ENCODE results near the gene TIMP4. TPM values are rescaled to one million over a fixed set of nuclear protein-coding genes. Genes with fewer than 3 reads are reported as not detected.

The TIMP4 gene
- total RNA-seq, 1 donor from 2014 or later, result 2.5 TPM

DNA sequence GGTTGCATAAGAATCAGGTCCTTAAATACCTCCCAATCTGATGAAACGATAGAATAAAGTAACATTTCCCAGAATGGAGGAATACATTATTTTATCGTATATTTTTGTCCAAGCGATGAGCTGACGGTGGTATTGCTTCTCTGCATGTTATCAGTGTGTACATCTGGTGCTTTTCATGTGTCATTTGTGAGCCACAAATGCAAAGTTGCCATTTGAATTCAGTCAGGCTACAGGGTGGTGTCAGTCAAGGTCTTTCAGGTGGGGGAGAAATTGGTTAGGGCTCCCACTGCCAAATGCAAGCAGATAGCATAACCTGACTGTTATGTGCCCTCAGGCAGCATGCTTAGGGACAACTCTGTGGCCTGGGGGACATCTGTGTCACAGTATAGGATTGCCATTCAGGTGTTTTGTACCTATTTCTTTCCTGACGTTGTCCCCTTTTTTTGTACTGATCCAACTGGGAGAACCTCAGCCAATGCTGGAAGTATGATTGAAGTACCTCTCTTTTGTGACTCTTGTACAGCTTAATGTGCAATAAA is 26.5 kb upstream of the TIMP4 start:
- DNase-seq, result no peak

DNA sequence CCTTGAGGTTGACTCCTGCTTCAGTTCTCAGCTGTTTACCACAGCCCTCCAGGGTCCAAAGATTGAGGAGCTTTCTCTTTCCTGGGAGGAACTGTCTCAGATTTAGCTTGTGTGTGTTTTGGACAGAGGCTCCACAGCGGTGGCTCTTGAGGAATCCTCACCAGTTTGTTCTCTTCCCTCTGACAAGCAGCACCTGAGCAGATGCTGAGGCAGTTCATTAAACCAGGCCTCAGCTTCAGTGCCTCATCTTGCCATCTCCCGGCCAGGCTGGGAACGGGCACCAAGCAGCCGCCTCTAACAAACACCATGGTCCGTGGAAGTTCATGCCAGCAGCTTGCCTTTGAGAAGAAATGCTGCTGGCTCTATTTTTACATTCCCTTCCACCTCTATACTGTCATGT is 25.8 kb upstream of the TIMP4 start:
- DNase-seq, result no peak

DNA sequence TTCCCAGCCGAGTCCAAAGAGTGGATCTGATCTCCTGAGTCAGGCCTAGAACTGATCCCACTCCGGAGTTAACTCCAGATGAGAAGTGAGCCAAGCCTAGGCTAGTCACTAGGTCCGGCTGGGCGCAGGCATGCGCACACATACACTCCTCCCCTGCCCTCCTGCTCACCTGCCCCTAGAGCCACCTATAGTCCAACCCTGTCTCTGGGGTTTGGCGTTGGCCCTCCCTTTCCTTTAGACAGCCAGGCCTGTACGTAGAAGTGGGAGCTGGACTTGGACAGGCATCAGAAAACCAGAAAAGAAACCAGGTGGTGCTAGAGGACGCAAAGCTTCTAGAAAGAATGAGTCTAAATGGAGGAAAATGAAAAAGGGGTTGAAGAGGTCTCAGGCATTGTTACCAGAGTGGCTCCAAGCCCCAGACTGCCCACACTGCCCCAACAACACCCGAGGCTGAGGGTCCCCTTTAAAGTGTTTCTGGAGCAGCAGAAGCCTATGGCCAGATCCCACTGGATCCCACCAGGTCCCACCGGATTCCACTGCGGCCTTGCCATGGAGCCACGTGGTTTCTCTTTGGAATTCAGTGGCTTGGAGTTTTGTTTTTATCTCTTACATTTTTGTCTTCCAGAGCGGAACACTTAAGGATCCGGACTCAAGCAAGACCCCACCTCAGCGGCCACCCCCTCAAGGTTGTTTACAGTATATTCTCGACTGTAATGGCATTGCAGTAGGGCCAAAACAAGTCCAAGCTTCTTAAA is 24.2 kb upstream of the TIMP4 start:
- DNase-seq, result no peak

DNA sequence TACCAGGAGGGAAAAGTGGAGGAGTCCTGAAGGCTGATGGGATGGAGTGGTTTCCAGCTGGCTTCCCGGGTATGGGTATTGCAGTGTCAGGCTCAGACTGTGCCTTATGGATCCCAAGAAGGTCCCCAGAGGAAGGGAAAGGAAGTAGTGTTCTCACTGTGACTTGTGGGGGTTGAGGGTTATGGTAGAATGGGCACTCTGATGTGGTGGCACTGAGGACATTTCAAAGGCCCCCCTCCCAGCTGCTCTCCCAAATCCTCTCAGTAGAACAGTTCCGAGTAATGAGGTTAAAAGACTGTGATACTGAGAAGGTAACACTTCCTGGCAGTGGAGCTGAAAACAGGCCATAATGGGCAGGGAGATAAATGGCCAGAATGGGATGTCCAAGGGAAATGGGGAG is 23.1 kb upstream of the TIMP4 start:
- no peak for DNase-seq

DNA sequence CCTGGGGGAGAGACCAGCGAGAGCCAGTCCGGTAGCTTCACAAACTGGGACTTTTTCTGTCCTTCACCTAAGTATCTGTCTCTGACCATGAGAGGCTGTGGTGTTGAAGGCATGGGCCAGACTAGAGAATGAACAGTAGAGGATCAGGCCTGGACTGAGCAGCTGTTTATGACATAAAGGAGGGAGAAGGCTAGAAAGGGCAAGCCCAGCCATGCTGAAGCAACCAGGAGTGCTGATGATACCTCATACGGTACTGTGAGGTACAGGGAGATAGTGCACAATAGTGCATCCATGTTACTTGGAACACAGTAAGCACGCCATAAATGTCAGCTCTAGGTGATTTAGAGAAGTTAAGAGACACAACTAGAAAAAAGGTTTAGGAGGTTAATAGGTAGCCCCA is 22.6 kb upstream of the TIMP4 start:
- no peak for DNase-seq

DNA sequence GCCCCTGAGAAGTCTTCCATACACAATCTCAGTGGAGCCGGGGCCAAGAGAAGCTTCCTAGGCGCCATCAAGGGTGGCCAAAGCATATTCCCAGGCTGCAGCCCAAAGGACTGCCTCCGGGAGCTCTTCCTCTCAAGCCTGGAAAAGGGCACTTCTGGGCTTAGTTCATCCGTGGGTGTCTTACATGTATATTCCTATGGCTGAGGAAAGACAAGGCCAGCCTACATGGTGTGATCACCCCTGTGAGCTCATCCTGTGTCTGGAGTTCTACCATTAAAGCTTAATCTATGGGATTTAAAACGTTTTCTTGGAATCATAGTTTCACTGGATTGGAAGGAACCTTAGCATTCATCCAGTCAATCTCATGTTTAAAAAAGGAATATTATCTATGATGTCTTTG is 21.9 kb upstream of the TIMP4 start:
- no peak for DNase-seq

DNA sequence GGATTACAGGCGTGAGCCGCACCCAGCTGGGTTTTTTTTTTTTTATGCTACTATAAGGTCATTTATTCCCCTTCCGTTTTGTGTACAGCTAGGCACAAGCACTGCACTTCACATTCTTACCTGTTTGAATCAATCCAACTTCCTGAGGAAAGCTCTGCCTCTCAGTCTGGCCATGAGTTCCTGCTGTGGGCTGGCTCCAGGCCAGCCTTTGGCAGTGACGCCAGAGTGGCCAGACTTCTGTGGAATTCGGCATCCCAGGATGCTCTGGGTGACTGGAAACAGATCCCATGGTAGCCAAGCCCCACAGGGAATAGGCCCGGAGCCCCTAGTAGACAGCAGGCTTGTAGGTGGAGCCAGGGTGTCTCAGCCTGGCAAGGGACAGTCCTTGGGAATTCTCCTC is 21.5 kb upstream of the TIMP4 start:
- no peak for DNase-seq

DNA sequence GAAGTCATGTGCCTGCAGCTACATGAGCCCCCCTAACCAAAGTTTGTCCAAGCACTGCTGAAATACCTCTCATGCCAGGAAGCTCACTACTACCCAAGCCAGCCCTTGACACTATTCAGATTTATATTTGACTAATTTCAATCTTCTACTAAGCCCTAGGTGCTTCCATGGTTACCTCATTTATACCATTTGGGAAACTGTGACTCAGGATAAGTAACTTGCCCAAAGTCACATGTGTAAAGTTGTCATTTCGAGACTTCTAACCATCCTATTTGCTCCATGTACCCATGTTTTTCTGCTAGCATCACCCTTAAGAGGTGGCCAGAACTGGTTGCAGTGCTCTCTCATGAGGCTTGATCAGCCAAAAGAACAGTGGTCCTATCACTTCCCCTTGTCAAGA is 20.7 kb upstream of the TIMP4 start:
- DNase-seq, result no peak

DNA sequence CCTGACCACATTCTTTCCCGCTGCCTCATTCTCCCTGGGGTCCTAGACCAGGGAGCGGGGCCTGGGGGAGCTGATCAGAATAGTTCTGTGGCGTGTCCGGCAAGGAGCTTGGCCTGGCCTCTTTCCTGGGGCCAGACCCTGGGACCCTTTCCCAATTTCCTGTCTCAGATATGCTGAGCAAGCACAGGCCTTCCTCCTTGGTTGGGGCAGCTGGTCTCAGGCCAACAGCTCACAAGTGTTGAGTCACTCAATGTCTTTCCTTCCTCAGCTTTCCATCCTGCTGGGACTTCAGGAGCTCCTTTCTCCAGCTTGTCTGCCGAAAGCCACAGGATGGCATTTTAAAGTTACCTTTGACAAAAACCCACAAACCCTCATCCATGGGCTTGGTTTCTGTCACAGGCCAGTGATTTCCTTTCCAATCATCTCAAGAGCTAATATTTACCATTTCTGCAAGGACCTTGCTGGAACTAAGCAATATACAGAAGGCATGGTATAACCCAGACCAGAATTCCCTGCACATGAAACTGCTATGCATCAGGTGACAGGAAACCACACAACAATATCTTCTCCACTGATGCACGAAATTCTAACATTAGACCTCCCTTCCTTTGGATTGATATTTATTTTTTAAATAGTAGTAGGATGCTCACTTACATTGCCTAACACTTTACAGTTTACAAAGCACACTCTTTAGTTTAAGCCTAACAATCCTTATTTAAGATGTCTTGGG is 19.5 kb upstream of the TIMP4 start:
- DNase-seq, result no peak

DNA sequence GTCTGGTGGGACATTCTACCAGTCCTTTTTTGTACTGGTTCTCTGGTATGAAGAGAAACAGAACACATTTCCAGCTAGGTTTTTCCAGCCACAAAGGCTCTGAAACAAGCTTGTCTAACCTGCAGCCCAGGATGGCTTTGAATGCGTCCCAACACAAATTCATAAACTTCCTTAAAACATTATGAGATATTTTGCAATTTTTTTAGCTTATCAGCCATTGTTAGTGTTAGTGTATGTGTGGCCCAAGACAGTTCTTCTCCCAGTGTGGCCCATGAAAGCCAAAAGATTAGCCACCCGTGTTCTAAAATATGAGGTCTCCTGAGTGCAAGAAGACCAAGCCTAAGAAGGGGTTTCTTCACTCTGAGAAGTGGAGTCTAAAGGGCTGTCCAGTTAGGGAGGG is 18.4 kb upstream of the TIMP4 start:
- DNase-seq, result no peak

DNA sequence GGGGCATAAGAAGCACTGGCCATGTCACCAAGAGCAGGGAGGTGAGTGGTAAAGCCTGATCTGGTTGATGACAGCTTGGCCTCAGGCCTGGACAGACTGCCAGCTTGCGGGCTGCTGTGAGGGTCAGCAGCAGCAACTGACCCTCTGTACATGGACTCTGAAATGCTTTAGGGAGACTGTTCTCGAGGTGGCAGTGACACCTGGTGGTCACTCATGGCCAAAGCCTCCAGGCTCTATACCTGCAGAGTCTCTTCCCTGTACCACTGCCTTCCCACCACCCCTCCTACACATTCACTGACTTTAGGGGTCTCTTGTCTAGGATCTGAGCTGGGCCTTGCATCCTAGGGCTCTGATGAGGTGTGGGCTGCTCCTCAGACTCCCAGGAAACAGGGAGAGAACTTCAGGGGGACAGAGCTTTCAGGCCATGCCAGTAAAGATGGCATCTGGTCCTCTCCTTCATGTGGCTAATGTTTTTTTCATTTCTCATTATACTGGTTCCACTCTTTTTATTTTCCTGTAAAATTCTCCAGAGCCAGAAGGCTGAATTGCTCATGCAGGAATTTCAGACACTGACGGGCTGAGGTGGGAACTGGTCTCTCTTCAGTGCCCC is 17.2 kb upstream of the TIMP4 start:
- DNase-seq, result no peak

DNA sequence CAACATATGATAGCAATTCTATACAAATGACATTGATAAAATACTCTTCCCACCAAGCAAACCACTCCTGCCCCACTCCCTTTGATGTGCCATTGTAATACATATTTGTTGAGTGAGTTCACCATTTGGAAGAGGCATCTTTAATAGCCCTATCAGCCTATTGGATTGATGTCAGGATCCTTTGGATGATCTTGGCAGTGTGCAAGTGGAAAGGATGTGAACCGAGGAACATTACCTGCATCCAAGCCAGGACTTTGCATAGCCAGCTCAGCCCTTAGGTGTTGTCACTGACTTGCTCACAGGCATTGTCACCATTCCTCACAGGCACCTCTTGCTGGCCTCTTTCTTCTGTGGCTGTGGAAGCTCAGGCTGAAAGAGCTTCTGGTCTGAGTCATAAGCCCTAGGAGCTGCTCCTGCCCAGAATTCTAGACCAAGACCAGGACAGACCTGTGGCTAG is 16.5 kb upstream of the TIMP4 start:
- no peak for DNase-seq

DNA sequence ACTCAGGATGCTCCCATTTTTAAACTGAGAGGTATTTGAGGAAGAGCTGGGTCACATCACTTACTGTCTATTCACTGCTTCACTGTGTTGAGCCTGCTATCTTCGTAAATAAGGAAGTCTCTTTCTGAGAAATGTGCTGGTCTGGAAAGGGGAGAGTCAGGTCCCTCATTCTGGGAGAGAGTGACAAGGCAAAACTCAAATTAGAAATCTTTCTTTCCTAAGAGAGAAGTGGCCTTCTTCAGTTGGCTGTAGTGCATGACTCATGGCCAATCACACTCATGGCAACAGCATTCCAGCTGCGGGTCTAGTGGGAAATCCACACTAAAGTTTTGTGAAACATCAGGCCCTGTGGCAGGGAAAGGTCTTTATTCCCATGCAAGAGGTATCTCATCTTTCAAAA is 11.5 kb upstream of the TIMP4 start:
- DNase-seq, result no peak

DNA sequence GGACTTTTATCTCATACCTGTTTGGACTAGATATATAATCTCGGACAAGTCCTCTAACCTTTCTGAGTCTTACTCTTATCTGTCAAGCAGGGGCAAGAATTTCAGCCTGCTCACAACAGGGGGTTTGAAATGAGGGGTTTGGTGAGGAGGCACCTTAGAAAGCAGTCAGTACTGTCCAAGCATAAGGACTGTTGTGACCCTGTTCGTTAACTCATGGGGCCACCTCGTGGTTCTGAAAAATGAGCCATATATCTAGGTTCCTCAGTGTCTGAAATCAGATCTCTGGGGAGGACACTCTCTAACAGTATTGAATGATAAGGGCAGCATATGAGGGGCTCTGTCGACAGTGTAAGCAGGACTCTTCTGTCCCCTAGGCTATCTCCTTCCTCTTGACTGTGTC is 7.2 kb upstream of the TIMP4 start:
- DNase-seq, result no peak

DNA sequence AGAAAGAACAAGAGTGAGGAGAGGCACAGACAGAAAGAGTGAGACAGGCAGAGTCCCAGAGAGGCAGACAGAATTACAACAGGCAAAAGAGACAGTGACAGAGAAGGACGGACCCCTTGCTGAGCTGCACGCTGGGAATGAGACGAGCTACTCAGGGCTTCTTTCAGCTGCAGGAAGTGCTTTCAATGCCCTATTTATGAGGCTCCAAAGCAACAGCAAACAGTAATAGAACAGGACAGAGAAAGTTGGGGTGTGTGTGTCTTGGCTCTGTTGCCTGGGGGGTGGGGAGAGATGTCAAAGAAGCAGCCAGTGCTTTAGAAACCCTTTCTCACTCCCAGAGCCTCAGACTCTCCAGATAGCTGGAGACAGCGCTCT is 502 bp upstream of the TIMP4 start:
- no peak for DNase-seq

DNA sequence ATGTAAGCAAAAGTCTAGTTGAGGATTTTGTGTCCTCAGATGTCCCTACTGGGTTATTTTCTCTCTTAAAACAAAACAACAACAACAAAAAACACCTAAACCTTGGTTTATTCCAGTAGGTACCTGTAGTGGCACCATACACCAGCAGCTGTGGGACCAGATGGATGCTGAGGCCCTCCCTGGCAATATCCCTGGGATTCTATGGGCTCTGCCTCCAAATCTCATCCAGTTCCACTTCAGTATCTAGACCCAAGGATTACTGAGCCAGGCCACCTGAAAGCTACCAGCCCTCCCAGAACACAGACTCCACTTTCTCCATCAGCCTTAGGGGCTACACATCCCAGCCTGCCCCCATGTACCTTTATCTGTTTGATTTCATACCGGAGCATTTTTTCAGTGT is 1.7 kb downstream of the TIMP4 start:
- no peak for DNase-seq

DNA sequence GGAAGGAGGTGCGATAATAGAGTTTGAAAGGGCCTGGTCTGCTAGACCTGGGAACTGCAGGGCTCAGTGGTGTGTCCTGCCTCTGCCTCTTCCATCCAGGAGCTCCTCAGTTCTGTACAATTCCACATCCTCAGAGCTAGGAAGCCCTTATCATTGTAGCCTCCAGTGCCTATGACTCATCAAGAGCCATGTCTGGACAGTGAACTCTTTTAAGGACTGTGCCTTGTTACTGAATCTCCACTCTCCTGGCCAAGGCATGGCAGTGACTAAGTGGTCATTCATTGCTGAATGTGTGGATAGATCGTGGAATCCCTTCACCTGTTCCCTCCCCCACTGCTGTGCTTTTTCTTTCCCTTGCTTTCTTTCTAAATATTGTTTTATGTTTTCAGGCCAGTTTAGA is 2.9 kb downstream of the TIMP4 start:
- no peak for DNase-seq

DNA sequence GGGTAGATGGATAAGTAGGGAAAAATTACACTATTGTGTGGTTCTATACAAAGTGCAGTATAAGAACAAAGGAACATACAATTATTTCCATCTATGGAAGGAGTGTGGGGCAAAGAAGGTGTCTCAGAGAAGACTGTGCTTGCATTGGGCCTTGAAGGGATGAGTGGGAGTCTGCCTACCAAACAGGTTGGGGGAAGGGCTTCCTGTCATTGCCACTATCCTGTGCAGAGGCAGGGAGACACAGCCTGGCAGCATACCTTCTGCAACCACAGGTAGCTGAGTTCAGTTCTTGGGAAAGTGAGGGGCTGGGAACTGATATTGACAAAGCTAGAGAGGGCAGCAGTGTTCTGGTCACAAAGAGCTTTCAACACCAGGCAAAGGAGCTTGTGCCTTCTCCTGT is 3.4 kb downstream of the TIMP4 start:
- no peak for DNase-seq

DNA sequence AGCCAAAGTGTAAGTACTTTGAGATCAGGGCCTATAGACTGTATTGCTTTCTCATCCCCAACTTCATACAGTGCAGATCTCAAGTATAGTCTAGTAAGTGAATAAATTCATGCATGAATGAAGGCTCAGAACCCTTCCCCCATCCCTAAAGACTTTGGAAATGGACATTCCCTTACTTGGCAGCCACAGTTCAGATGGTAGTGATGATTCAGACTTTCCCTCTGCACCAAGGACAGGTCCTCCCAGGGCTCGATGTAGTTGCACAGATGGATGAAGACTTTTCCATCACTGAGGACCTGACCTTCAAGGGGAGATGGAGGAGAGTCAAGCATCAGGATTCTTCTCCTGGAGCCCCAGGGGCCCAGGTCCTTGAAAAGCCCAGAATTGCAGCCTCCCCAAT is 4.6 kb downstream of the TIMP4 start:
- DNase-seq, result no peak

DNA sequence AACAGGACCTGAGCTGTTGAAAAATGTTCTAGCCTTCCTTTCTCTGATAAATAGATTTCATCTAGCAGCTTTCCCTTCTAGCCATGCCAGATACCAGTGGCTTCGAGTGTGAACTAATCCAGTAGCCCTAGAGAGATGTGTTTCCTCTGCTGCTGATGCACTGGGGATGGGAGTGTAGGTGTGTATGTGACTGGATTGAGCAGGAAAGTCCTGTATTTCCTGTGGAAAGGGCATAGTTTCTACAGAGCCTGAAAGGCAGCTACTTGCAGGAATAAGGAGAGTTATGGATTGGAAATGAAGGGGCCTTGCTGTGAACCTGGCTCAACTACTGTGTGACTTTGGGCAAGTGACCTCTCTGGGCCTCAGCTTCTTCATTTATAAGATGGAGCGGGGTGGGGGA is 8.6 kb downstream of the TIMP4 start:
- DNase-seq, result no peak

DNA sequence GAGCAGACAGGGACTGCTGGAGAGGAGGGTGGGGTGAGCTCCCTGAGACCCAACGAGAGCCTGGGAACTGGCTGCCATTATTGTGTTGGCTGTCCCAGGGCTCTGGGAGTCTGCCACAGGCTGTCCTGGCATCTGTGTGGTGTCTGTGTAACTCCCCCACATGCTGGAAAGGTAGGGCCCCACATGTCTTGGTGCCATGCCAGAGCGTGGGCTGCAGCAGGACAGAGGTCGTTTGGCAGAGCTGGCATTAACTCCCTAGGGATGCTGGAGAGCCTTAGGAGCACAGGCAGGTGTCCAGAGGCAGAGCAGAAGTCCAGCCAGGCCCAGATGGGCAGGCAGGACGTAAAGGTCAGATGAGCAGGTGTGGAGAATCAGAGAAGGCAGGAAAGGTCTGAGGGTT is 9.7 kb downstream of the TIMP4 start:
- DNase-seq, result no peak

DNA sequence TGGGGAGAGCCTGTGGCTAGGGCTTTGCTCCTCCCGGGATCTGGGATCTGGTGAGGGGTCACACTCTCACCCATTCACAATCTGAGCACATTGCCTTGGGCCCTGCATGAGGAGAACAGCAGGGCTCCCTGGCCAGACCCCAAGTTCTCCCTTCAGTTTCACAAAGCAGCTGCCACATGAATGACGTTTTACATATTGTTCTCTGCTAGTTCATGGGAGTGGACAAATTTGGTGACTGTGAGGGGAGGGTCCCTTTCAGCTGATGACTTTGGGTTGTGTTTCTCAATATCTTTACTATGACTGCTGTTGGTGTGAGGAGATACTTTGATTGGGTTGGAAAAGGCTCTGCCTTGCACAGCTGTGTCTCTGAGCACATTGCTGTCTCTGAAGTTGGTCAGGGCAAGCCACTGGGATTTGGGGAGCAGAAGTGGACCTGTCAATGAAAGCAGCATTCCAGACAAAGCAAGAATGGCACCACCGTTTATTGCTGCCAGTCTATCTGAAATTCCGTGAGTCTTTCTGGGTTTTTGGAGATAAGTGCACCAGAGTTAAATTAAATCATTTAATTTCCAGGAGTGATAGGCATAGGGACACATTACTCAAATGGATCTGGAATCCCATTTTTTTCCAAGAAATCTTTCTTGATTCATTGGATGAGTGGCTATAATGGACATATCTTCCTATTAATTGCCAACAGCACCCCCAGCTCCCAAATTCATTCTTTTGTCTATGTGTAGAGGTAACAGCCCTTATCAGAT is 10.3 kb downstream of the TIMP4 start:
- DNase-seq, result no peak

Data from occipital lobe (tissue), 2 donors.